ENCODE measurements around the gene RAX2. TPM values are rescaled to one million over a fixed set of nuclear protein-coding genes. Genes with fewer than 3 reads are reported as not detected.

The RAX2 gene
- total and polyA plus RNA-seq, 2 of the 8 experiments (the other 6 are each of a cell fraction or from before 2014, with no cell fraction given), result 0.08 TPM; not detected in 1

- no peak for TF ChIP-seq NANOG (IDR thresholded peaks at IDR 0.05; ENCODE audit: insufficient read depth, low read depth, low read length, poor library complexity, severe bottlenecking)
These were observed 10.9 kb upstream of the RAX2 start (continued) for GRCh38 chr19:3782903-3783302.
